SH-SY5Y (cell line): ENCODE results near the gene BABAM1.

Experiments used
- GATA2 ChIP-seq: IDR thresholded peaks from 2 replicates; pipeline ENCODE4 v1.6.1; 2011; ENCODE audit warnings: mild to moderate bottlenecking, low read depth, low read length
- GATA3 ChIP-seq: IDR thresholded peaks from 2 replicates; pipeline ENCODE4 v1.6.1; 2011; ENCODE audit warnings: low read depth, mild to moderate bottlenecking, low read length, moderate library complexity

DNA sequence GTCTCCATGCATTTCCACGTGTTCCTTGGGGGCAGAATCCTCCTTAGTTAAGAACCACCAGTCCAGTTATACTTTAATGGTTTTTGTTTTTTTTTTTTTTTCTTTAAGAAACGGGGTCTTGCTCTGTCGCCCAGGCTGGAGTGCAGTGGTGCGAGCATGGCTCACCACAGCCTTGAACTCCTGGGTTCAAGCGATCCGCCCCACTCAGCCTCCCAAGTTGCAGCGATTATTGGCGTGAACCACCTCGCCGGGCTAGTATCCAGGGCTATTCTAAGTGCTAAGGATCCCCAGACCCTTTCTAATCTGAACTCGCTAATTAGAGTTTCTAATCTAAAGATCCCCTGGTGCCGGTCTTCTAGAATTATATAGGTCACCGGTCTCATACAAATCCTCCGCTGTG is 26.4 kb downstream of the BABAM1 start:
- TF ChIP-seq GATA2 (no peak), GATA3 (no peak)
